ENCODE results near the gene RNPEPL1.
"Not testable (repeated sequence)": the region's sequence is repeated elsewhere in the genome, so short reads cannot be mapped to it uniquely, and the experiment has no call there.

The RNPEPL1 gene

DNA sequence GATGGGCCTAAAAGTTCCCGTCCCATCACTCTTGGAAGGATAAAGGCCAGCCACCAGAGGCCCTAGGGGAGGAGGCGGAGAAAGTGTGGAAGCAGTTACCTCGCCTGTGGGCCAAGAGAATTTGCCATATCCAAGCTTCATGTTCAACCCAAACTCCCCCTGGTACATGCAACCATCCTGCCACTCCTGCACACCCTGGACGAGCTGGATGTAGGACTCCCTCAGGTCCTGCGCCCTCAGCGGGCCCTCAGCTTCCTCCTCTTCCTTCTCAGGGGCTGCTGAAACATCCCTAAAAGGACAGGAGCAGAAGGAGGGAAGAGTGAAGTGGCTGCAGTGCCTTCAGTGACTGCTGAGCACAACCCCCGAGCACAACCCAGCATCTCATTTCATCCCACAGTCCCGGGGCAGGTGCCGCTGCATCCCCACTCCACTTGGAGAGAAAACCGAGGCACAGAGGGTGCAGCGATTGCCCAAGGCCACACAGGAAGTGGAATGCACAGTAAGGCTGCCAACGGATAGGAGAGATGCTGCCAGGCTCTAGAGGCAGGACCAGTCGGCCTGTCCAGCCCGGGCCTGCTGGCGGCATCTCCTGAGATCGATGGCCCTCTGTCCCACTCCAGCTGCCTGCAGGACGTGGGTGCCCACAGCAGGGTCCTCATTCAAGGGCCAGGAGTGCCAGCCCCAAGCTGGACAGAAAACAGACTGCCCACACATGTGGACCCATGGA is 13.4 kb upstream of the RNPEPL1 start:
- H3K27ac Mint-ChIP-seq = peak overlapping the region in 1 of 2 donors; percentile 53
- H3K4me3 Mint-ChIP-seq = no peak overlapping the region
- H3K4me1 Mint-ChIP-seq (ENCODE audit: low read depth in 2 of 2) = peaks cover 28 to 35% of the 10 kb centered on the region in 2 donors
- H3K9me3 Mint-ChIP-seq = no peaks in the 10 kb centered on the region
- no peaks in the 10 kb centered on the region for H3K27me3 Mint-ChIP-seq
- DNase-seq = no peak
- peaks cover 32% of the 10 kb centered on the region for H3K36me3 Mint-ChIP-seq (ENCODE audit: insufficient read depth)
- ATAC-seq (replicated peaks) = no peak

DNA sequence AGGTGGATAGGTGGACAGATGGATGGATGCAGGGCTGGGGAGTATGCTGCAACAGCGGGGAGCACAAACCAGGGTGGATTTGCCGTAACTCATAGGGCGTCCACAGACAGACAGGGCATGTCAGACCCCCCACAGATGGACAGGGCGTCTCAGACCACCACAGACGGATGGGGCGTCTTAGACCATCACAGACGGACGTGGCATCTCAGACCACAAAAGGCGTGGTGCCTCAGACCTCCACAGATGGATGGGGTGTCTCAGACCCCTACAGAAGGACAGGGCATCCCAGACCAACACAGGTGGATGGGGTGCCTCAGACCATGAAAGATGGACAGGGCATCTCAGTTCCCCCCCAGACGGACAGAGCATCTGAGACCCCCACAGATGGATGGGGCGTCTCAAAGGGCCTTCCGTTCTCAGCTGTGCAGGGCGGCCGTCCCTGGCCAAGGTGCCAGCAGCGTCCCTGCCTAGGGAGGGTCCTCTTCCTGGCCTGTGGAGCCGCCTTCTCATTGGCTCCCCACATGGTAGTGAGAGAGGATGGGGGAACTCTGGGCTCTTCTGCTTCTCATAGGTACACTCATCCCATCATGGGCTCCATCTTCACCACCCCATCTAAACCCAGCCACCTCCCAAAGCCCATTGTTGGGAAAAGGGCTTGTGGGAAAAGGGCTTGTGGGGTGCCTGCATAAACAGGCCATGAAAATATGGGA is 12.6 kb upstream of the RNPEPL1 start:
- ATAC-seq (replicated peaks) (no peak), DNase-seq (no peak)
- Mint-ChIP-seq H3K27me3 (no peaks in the 10 kb centered on the region), H3K4me3 (no peak overlapping the region), H3K27ac (peak overlapping the region in 1 of 2 donors; percentile 53), H3K36me3 (ENCODE audit: insufficient read depth) (peaks cover 34% of the 10 kb centered on the region), H3K9me3 (no peaks in the 10 kb centered on the region), H3K4me1 (ENCODE audit: low read depth in 2 of 2) (peaks cover 28 to 36% of the 10 kb centered on the region in 2 donors)

DNA sequence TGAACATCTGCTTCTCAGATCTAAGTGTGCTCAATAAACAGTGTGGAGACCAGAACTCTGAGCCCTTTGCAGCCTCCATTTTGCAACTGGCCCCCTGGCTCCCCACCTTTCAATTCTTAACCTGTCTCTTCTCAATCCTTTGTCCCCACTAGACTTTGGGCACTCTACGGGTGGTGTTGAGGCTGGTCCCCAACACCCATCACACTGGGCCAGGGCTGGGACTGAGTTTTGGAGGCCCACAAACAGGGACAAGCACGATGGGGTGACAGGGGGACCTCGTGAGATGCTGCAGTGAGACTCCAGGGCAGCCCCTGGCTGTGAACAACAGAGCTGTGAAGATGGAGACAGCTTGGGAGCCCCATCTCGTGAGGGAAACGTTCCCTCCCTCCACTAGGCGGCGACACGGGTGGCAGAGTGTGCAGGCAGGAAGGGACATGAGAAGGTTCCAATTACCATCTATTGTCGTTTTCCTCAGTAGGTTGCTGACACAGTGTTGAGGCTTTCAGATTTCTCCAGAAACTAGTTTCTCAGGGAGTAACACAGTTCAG is 11.7 kb upstream of the RNPEPL1 start:
- peaks cover 34 to 40% of the 10 kb centered on the region in 2 donors for H3K4me1 Mint-ChIP-seq (ENCODE audit: low read depth in 2 of 2)
- peak overlapping the region; percentile 27 to 62 for H3K4me3 Mint-ChIP-seq
- H3K27ac Mint-ChIP-seq = peak overlapping the region; percentile 69 to 78
- H3K27me3 Mint-ChIP-seq = no peaks in the 10 kb centered on the region
- H3K36me3 Mint-ChIP-seq (ENCODE audit: insufficient read depth) = peaks cover 42% of the 10 kb centered on the region
- DNase-seq (peak; percentile 72 to 75 (median 72)), ATAC-seq (replicated peaks) (no peak)
- no peaks in the 10 kb centered on the region for H3K9me3 Mint-ChIP-seq

DNA sequence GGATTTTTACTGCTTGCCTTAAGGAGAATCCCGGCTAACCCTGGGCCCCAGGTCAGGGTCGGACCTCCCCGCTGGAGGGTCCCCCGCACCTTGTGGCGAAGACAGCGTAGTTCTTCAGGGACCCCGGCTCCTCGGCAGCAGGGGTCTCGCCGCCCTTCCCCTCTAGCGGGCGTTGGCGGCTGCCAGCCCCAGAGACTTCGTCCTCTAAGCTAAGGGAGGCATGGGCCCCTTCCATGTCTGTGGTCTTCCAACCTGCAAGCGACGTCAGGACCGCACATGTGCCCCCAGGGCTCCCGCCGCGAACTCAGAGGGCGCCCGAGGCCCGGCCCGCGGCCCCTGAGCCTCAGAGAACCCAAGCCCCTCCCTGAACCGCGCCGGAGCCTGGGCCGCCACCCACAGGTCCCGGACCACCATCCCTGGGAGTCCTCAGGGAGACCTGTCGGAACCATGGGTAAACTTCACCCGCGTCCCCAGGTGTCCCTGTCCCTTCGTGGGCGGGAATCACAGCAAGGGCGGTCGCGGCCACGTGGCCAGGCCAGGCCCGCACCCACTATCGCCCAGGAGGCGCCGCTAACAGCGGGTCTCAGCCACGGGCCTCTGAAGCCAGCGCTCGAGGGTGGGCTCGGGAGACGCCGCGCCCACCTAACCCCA is 11.1 kb upstream of the RNPEPL1 start:
- Mint-ChIP-seq H3K27me3 (no peaks in the 10 kb centered on the region), H3K36me3 (ENCODE audit: insufficient read depth) (peaks cover 40% of the 10 kb centered on the region), H3K4me3 (peak overlapping the region; percentile 27 to 93), H3K9me3 (no peaks in the 10 kb centered on the region), H3K4me1 (ENCODE audit: low read depth in 2 of 2) (peaks cover 39 to 46% of the 10 kb centered on the region in 2 donors), H3K27ac (peak overlapping the region in 1 of 2 donors; percentile 78)
- DNase-seq (no peak), ATAC-seq (replicated peaks) (no peak)

DNA sequence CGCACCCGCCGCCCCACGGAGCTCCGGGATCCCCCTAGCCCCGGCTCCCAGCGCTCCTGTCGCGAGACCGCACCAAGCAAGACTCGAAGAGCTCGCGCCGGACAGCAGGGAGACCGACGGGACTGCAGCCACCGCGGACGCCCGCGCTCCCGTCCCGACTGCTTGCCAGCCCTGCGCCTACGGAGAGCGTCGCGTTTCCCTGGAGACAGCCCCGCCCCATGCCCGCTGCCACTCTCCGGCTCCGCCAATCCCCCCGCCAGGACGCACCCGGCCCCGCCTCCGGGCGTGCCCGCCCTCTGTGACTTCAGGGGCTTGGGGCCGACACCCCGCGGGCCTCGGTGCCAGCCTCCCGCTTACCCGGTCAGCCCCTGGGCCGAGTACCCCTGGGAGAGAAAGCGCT is 10.5 kb upstream of the RNPEPL1 start, which contains the start of gene ANKMY1:
Gene ANKMY1 (minus strand): TSS at position 181 of the 400 bp plus-strand sequence. CDS start 653 bp downstream, outside the sequence.
- peak within 1 kb of the TSS; percentile 92 to 93 for H3K4me3 Mint-ChIP-seq
- peak within 1 kb of the TSS in 1 of 2 donors; percentile 78 for H3K27ac Mint-ChIP-seq
- no peak for ATAC-seq (replicated peaks)
- DNase-seq = peak in 2 of 3 experiments; percentile 46 to 50
- peaks cover 39 to 49% of the 10 kb centered on the region in 2 donors for H3K4me1 Mint-ChIP-seq (ENCODE audit: low read depth in 2 of 2)
- H3K27me3 Mint-ChIP-seq = no peaks in the 10 kb centered on the region
- peaks cover 41% of the 10 kb centered on the region for H3K36me3 Mint-ChIP-seq (ENCODE audit: insufficient read depth)
- H3K9me3 Mint-ChIP-seq = no peaks in the 10 kb centered on the region

DNA sequence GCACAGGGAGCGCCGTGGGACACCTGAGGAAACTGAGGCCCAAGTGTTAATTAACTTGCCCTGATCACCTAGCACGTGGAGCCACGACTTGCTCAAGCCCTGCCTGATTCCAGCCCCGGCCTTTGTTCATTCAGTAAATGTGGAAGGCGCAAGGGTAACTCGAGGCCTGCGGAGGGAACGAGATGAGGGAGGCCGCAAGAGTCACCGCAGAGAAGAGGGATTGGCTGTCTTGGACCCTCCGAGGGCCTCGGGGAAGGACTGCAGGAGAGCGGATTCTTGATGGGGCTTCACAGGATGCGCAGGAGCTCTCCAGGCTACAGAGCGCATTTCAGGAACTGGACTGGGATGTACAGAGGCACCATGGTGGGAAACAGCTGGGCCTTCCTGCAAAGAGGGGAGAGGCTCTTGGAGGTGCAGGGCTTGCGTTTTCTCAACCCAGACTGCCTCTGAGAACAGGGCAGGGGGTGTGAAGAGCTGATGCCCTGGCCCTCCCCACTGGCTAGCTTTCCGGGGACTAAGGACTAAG is 10.0 kb upstream of the RNPEPL1 start:
- DNase-seq = no peak
- Mint-ChIP-seq H3K4me1 (ENCODE audit: low read depth in 2 of 2) (peaks cover 44 to 49% of the 10 kb centered on the region in 2 donors), H3K27me3 (no peaks in the 10 kb centered on the region), H3K9me3 (no peaks in the 10 kb centered on the region), H3K27ac (peak overlapping the region in 1 of 2 donors; percentile 44), H3K4me3 (peak overlapping the region; percentile 92 to 93), H3K36me3 (ENCODE audit: insufficient read depth) (peaks cover 37% of the 10 kb centered on the region)
- no peak for ATAC-seq (replicated peaks)

DNA sequence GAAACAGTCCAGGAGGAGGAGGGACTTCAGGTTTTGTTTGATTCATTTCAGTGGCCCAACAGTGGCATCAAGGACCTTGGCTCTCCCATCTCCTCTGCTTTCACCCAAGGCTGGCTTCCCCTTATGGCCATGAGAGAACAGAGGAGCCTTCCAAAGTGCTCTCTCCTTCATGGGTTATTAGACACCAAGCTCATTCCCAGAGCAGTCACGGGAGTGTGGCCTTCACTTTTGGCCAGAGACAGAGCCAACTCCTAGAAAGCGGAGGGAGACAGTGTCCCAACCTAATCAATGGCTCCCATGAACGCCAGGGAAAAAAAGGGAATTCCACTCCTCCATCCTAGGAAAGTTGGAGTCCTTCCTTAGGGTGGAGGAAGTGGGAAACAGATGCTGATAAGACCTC is 9.0 kb upstream of the RNPEPL1 start:
- Mint-ChIP-seq H3K36me3 (ENCODE audit: insufficient read depth) (peaks cover 31% of the 10 kb centered on the region), H3K4me1 (ENCODE audit: low read depth in 2 of 2) (peaks cover 49 to 55% of the 10 kb centered on the region in 2 donors), H3K27ac (peak overlapping the region in 1 of 2 donors; percentile 93), H3K27me3 (no peaks in the 10 kb centered on the region), H3K9me3 (no peaks in the 10 kb centered on the region), H3K4me3 (peak overlapping the region; percentile 92 to 93)
- ATAC-seq (replicated peaks) (no peak), DNase-seq (no peak)

DNA sequence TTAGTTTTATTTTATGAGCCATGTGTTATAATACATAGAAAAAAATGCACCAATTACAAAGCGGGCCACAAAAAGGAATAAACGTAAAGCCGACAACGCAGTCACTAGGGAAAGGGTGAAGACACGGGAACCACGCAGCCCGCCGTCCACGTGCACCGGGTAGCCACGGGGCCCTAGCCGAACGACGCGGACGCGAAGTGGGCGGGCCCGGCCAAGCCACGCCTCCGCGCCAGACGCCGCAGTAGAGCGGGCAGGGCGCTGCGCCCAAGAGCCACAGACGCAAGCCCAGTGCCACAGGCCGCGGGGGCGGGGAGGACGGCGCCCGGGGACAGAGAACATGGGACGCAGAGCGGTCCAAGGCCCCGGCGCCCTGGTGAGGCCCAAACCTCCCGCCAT is 8.2 kb upstream of the RNPEPL1 start, which contains the start of gene DUSP28:
Gene DUSP28 (plus strand): TSS at position 274 of the 396 bp plus-strand sequence. CDS start 328 bp downstream, outside the sequence.
- H3K4me3 Mint-ChIP-seq = peak within 1 kb of the TSS; percentile 92 to 93
- no peaks in the 10 kb centered on the region for H3K9me3 Mint-ChIP-seq
- H3K4me1 Mint-ChIP-seq (ENCODE audit: low read depth in 2 of 2) = peaks cover 57 to 63% of the 10 kb centered on the region in 2 donors
- DNase-seq (peak; percentile 87 to 90 (median 88)), ATAC-seq (replicated peaks) (peak; percentile 67)
- H3K27ac Mint-ChIP-seq = peak within 1 kb of the TSS; percentile 77 to 93
- H3K27me3 Mint-ChIP-seq = no peaks in the 10 kb centered on the region
- H3K36me3 Mint-ChIP-seq (ENCODE audit: insufficient read depth) = peaks cover 31% of the 10 kb centered on the region

DNA sequence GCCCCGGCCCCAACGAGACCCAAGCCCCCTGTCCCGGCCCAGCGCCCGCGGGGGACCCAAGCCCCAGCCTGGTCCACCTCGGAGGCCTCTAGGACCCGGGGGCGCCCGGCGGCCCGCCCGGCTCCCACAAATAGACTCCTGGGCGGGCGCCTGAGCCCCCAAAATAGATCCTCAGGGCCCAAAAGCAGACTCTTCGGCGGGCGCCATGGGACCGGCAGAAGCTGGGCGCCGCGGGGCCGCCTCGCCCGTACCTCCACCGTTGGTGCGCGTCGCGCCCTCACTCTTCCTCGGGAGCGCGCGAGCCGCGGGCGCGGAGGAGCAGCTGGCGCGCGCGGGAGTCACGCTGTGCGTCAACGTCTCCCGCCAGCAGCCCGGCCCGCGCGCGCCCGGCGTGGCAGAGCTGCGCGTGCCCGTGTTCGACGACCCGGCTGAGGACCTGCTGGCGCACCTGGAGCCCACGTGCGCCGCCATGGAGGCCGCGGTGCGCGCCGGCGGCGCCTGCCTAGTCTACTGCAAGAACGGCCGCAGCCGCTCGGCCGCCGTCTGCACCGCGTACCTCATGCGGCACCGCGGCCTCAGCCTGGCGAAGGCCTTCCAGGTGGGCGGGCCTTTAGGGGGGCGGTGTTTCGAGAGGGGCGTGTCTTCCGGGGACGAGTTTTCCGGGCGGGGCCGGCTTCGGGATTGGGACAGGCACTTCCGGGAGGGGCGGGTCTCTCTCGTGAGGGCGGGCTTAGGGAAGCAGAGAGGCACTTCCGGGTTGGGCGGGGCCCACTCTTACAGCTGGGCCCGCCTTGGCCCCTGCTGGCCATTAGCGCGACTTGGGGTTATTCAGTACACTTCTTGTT is 7.6 kb upstream of the RNPEPL1 start:
- Mint-ChIP-seq H3K4me1 (ENCODE audit: low read depth in 2 of 2) (peaks cover 60 to 64% of the 10 kb centered on the region in 2 donors), H3K9me3 (no peaks in the 10 kb centered on the region), H3K36me3 (ENCODE audit: insufficient read depth) (peaks cover 35% of the 10 kb centered on the region)

DNA sequence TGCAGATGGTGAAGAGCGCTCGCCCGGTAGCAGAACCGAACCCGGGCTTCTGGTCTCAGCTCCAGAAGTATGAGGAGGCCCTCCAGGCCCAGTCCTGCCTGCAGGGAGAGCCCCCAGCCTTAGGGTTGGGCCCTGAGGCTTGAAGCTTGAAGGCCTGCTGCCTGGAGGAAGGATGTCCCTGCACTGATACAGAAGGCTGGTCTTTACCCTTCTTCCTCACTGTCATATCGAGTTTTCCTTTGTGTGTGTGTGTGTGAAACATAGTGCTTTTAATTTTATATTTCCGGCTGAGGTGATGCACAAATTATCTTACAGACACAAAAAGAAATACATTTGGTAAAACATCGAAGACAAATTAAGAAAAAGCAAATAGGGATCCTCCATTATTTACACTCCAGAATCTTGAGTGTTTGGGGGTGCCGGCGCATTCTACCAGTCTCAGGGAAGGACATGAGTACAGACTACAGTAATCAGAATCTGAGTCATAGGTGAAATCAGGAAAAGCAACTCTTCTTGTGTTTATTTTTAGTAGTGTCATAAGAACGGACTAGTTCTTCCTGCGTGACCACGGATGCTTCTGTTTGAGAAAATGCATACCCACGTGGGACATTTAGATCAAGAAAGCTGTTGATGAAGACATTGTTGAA is 6.8 kb upstream of the RNPEPL1 start:
- peaks cover 63 to 65% of the 10 kb centered on the region in 2 donors for H3K4me1 Mint-ChIP-seq (ENCODE audit: low read depth in 2 of 2)
- no peak for DNase-seq
- peak overlapping the region; percentile 92 to 93 for H3K4me3 Mint-ChIP-seq
- H3K27ac Mint-ChIP-seq = peak overlapping the region; percentile 77 to 93
- H3K27me3 Mint-ChIP-seq = no peaks in the 10 kb centered on the region
- no peaks in the 10 kb centered on the region for H3K9me3 Mint-ChIP-seq
- H3K36me3 Mint-ChIP-seq (ENCODE audit: insufficient read depth) = peaks cover 42% of the 10 kb centered on the region
- no peak for ATAC-seq (replicated peaks)

More for the DNA sequence above, 7.6 kb upstream of the RNPEPL1 start:
- H3K27me3 Mint-ChIP-seq = no peaks in the 10 kb centered on the region
- DNase-seq = peak; percentile 99 to 100 (median 99)
- peak; percentile 55 for ATAC-seq (replicated peaks)
- H3K27ac Mint-ChIP-seq = peak overlapping the region; percentile 77 to 93
- H3K4me3 Mint-ChIP-seq = peak overlapping the region; percentile 92 to 93

DNA sequence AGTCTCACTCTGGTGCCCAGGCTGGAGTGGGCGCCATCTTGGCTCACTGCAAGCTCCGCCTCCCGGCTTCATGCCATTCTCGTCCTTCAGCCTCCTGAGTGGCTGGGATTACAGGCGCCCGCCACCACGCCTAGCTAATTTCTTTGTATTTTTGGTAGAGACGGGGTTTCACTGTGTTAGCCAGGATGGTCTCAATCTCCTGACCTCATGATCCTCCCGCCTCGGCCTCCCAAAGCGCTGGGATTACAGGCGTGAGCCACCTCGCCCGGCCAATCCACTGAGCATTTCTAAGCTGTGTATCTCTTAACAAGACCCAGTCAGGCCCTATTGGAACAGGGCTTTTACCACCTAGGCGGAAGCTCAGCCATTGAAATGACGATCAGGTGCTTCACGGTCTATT is 5.1 kb upstream of the RNPEPL1 start:
- peaks cover 54% of the 10 kb centered on the region for H3K36me3 Mint-ChIP-seq (ENCODE audit: insufficient read depth)
- H3K4me3 Mint-ChIP-seq = peak overlapping the region; percentile 44 to 92
- H3K27ac Mint-ChIP-seq; DNase-seq; ATAC-seq (replicated peaks); H3K9me3 Mint-ChIP-seq; H3K27me3 Mint-ChIP-seq: not testable (repeated sequence)
- H3K4me1 Mint-ChIP-seq (ENCODE audit: low read depth in 2 of 2) = peaks cover 66 to 67% of the 10 kb centered on the region in 2 donors

Data from effector memory CD8-positive, alpha-beta T cell (primary cell).